Panc1 (cell line): Measurements from ENCODE around the gene ACER1. TPM values are rescaled to one million over a fixed set of nuclear protein-coding genes. Genes with fewer than 3 reads are reported as not detected.

Experiments
- ATAC-seq: fragments of 200-7000 bp; cut with Tn5 transposase; 2 replicates; pipeline ENCODE4 v1.9.1; 2020; ENCODE audit warnings: mild to moderate bottlenecking, moderate library complexity
- BruUV-seq: library from RNA; stranded (reverse); fragments of 400-500 nt; replicated peaks from 2 replicates; lab custom pipeline; 2021; lab: Mats Ljungman, UMichigan
- CTCF ChIA-PET: fragments of 300-600 bp; sonication (Branson Sonifier 250); formaldehyde crosslinking; loops from one replicate; lab custom pipeline; 2022; ENCODE audit warnings: antibody characterized with exemption; lab: Charles Lee
- POLR2A ChIA-PET: fragments of 300-600 bp; sonication (Branson Sonifier 250); formaldehyde crosslinking; loops from one replicate; lab custom pipeline; 2022; ENCODE audit warnings: antibody characterized with exemption; lab: Charles Lee
- DNase-seq: peaks from one replicate; pipeline ENCODE4 v3.0.0-alpha.2; 2010; ENCODE audit warnings: low read depth, low spot score
- H3K27ac ChIP-seq: 2 replicates; pipeline ENCODE4 v1.5.1; 2011; ENCODE audit warnings: mild to moderate bottlenecking, low read length, inconsistent platforms
- H3K27me3 ChIP-seq: fragments of 200-500 bp; sonication (Bioruptor generic); 2 replicates; pipeline ENCODE4 v1.6.0; 2014; ENCODE audit warnings: low read length, inconsistent platforms; ENCODE audit not compliant: control insufficient read depth, insufficient read depth
- H3K36me3 ChIP-seq: fragments of 200-500 bp; sonication (Bioruptor generic); 2 replicates; pipeline ENCODE4 v1.5.1; 2014; ENCODE audit warnings: inconsistent platforms, mild to moderate bottlenecking, low read length, moderate library complexity; ENCODE audit not compliant: control insufficient read depth, insufficient read depth
- H3K4me1 ChIP-seq: 2 replicates; pipeline ENCODE4 v1.5.1; 2011; ENCODE audit warnings: inconsistent platforms, mild to moderate bottlenecking, low read length, moderate library complexity; ENCODE audit not compliant: control insufficient read depth, insufficient read depth
- H3K4me3 ChIP-seq, 2 experiments: 2 replicates each; pipeline ENCODE4 v1.5.1; 2011 to 2012; ENCODE audit warnings: low read depth in 2 of 2, low read length in 2 of 2, mild to moderate bottlenecking in 2 of 2, inconsistent platforms in 1 of 2, moderate library complexity in 1 of 2
- H3K9me3 ChIP-seq: fragments of 200-500 bp; sonication (Bioruptor generic); 2 replicates; pipeline ENCODE4 v1.5.1; 2014; ENCODE audit warnings: low read depth, mild to moderate bottlenecking, inconsistent platforms, low read length, moderate library complexity; ENCODE audit not compliant: control insufficient read depth, insufficient read depth
- CTCF ChIP-seq: fragments of 450-650 bp; IDR thresholded peaks from 2 replicates; pipeline ENCODE4 v1.5.1; 2017; ENCODE audit warnings: mild to moderate bottlenecking
- POLR2AphosphoS5 ChIP-seq: IDR thresholded peaks from 2 replicates; pipeline ENCODE4 v1.6.1; 2012; ENCODE audit warnings: mild to moderate bottlenecking, low read depth, low read length, moderate library complexity
- REST ChIP-seq, 2 experiments: IDR thresholded peaks; 2 replicates each; pipeline ENCODE4 v1.6.1; 2011 to 2012; ENCODE audit warnings: low read depth in 2 of 2, control low read depth in 1 of 2, low read length in 1 of 2, mild to moderate bottlenecking in 1 of 2, moderate library complexity in 1 of 2; ENCODE audit not compliant: insufficient read depth in 1 of 2
- SIN3A ChIP-seq: IDR thresholded peaks from 2 replicates; pipeline ENCODE4 v1.6.1; 2012; ENCODE audit warnings: low read depth, mild to moderate bottlenecking, low read length, moderate library complexity, borderline replicate concordance; ENCODE audit not compliant: insufficient read depth
- TCF7L2 ChIP-seq: IDR thresholded peaks from 2 replicates; pipeline ENCODE4 v1.6.1; 2011; ENCODE audit warnings: mild to moderate bottlenecking, low read depth, low read length, inconsistent platforms
- in situ Hi-C: cut with HindIII; loops from 2 replicates; pipeline ENCODE4 v1.10.0; 2016; ENCODE audit warnings: low sequenced_read_pairs, low pct_unique_long_range_greater_than_20kb
- intact Hi-C: fragments of 100-400 bp; cut with micrococcal nuclease; formaldehyde crosslinking; loops from one replicate; pipeline ENCODE4 v1.10.0; 2022; ENCODE audit not compliant: unreplicated experiment
- total RNA-seq: library from RNA; stranded (reverse); gene quantifications from one replicate; pipeline ENCODE4 v1.2.1, GENCODE V29; 2021; ENCODE audit not compliant: unreplicated experiment

Gene ACER1
- total RNA-seq, 1 experiment from 2014 or later = not detected

DNA sequence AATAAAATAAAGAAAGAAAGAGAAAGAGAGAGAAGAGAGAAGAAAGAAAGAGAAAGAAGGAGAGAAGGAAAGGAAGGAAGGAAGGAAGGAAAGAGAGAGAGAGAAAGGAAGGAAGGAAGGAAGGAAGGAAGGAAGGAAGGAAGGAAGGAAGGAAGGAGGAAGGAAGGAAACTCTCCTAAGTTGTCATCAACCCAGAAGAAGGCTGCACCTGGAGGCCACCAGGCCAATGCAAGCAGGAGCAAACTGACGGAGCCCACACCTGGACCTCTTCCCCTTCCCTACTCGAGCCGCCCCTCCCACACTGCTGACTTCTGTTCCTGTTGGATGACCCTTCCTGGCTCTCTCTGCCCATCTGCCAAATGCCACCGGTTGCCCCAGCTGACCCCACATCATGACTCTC, 8.7 kb downstream of the ACER1 start:
- BruUV-seq = no TSS peak
- H3K27me3 ChIP-seq = peaks cover 6% of the 10 kb centered on the region; the same call in 1 of the 2 replicates
- no peak overlapping the region for H3K27ac ChIP-seq
- ATAC-seq = no peak
- no peak overlapping the region for H3K4me3 ChIP-seq
- H3K36me3 ChIP-seq = no peaks in the 10 kb centered on the region
- CTCF ChIA-PET = no interaction called here
- intact Hi-C loops = no loop called here
- in situ Hi-C loops = no loop called here
- no peaks in the 10 kb centered on the region for H3K4me1 ChIP-seq
- no peaks in the 10 kb centered on the region for H3K9me3 ChIP-seq
- no peak for DNase-seq
- no peak for TF ChIP-seq REST (IDR thresholded peaks at IDR 0.05; ENCODE audit: insufficient read depth in 1 of 2, low read depth in 2 of 2, low read length in 1 of 2)
- TF ChIP-seq TCF7L2 = no peak
- TF ChIP-seq POLR2AphosphoS5 = no peak
- TF ChIP-seq CTCF = no peak
- no peak for TF ChIP-seq SIN3A
- POLR2A ChIA-PET = no interaction called here

DNA sequence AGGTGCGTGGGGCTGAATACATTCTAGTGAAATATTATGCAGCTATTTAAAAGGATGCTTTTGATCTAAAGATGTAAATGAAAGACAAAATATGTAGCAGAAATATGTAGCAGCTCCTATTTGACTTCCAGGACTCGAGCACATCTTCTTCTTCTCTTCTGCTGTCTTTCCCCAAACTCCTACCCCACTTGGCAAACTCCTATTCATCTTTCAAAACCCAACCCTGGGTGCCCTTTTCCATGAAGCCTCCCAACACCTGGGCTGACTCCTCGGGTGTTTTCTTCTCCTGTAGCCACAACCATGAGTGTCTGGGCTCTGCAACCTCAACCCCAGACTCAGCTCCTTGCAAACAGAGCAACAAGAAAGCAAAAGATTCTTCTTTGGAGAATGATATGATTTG, 11.1 kb downstream of the ACER1 start:
- Histone ChIP-seq H3K27me3 (peaks cover 6% of the 10 kb centered on the region; the same call in 1 of the 2 replicates), H3K36me3 (no peaks in the 10 kb centered on the region), H3K9me3 (no peaks in the 10 kb centered on the region), H3K4me3 (no peak overlapping the region), H3K27ac (no peak overlapping the region), H3K4me1 (no peaks in the 10 kb centered on the region)
- POLR2A ChIA-PET = no interaction called here
- CTCF ChIA-PET = no interaction called here
- BruUV-seq = no TSS peak
- no peak for DNase-seq
- TF ChIP-seq SIN3A (no peak), CTCF (no peak), TCF7L2 (no peak), POLR2AphosphoS5 (no peak), REST (IDR thresholded peaks at IDR 0.05; ENCODE audit: insufficient read depth in 1 of 2, low read depth in 2 of 2, low read length in 1 of 2) (no peak)
- no peak for ATAC-seq
- intact Hi-C loops (no loop called here), in situ Hi-C loops (no loop called here)
